ENCODE results near the gene HIP1. TPM values are rescaled to one million over a fixed set of nuclear protein-coding genes. Genes with fewer than 3 reads are reported as not detected.

HIP1 gene
- total and polyA plus RNA-seq, 9 of the 15 experiments (the other 6 are each of a cell fraction or from before 2014, with no cell fraction given), result 2.4 to 13.7 (median 9.5) TPM

DNA sequence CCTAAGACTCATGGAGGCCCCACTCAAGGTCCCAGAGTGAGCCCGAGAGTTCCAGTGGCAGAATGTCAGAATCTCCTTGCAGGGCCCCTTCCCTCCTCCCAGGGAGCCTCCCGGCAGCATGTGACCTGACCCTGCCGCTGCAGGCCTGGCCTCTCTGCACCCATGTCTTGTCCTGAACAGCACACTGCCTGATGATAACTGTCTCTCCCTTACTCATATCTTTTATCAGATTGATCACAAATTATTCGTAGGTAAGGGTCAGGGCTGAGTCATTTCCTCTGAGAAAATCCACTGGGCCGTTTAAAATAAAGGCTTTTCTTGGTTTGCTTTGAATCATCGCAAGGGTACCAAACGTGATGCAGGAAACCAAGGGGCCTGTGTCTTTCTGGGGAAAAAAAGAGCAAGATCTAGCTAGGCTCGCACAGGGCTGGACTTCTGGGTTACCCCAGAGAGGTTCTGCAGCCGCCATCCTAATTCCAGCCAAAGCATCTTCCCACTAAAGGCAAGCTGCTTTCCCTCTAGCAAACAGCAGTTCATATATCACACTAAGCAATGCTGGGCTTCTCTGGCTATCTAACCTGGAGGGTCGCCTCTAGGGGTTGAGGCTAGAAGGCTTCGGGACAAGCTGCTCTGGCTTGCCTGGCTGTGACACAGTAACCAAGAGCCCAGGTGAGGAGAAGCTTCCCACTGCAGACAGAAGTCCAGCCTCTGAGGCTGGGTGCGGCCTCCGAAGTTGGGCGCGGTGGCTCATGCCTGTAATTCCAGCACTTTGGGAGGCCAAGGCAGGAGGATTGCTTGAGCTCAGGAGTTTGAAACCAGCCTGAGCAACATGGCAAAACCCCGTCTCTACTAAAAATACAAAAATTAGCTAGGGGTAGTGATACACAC, 141.8 kb downstream of the HIP1 start (continued):
- no peak for TF ChIP-seq PBX2 (CRISPR knock-in tag; IDR thresholded peaks at IDR 0.05; ENCODE audit: low read depth)
- no peak for TF ChIP-seq PBX2 (tag; conservative IDR thresholded peaks at IDR 0.05; ENCODE audit: low read depth)
- TF ChIP-seq, protein P1, sequence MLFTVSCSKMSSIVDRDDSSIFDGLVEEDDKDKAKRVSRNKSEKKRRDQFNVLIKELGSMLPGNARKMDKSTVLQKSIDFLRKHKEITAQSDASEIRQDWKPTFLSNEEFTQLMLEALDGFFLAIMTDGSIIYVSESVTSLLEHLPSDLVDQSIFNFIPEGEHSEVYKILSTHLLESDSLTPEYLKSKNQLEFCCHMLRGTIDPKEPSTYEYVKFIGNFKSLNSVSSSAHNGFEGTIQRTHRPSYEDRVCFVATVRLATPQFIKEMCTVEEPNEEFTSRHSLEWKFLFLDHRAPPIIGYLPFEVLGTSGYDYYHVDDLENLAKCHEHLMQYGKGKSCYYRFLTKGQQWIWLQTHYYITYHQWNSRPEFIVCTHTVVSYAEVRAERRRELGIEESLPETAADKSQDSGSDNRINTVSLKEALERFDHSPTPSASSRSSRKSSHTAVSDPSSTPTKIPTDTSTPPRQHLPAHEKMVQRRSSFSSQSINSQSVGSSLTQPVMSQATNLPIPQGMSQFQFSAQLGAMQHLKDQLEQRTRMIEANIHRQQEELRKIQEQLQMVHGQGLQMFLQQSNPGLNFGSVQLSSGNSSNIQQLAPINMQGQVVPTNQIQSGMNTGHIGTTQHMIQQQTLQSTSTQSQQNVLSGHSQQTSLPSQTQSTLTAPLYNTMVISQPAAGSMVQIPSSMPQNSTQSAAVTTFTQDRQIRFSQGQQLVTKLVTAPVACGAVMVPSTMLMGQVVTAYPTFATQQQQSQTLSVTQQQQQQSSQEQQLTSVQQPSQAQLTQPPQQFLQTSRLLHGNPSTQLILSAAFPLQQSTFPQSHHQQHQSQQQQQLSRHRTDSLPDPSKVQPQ (CRISPR knock-in tag; IDR thresholded peaks at IDR 0.05; ENCODE audit: borderline replicate concordance), result no peak
- peak in 1 of 2 experiments; percentile 40; a peak in 1 of 4 replicates for TF ChIP-seq ZNF639 (CRISPR knock-in tag; conservative IDR thresholded peaks at IDR 0.05 in 1 of 2, IDR thresholded peaks at IDR 0.05 in 1 of 2)
- TF ChIP-seq, protein P2, sequence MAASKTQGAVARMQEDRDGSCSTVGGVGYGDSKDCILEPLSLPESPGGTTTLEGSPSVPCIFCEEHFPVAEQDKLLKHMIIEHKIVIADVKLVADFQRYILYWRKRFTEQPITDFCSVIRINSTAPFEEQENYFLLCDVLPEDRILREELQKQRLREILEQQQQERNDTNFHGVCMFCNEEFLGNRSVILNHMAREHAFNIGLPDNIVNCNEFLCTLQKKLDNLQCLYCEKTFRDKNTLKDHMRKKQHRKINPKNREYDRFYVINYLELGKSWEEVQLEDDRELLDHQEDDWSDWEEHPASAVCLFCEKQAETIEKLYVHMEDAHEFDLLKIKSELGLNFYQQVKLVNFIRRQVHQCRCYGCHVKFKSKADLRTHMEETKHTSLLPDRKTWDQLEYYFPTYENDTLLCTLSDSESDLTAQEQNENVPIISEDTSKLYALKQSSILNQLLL (CRISPR knock-in tag; IDR thresholded peaks at IDR 0.05; ENCODE audit: borderline replicate concordance), result no peak
- TF ChIP-seq, protein P3, sequence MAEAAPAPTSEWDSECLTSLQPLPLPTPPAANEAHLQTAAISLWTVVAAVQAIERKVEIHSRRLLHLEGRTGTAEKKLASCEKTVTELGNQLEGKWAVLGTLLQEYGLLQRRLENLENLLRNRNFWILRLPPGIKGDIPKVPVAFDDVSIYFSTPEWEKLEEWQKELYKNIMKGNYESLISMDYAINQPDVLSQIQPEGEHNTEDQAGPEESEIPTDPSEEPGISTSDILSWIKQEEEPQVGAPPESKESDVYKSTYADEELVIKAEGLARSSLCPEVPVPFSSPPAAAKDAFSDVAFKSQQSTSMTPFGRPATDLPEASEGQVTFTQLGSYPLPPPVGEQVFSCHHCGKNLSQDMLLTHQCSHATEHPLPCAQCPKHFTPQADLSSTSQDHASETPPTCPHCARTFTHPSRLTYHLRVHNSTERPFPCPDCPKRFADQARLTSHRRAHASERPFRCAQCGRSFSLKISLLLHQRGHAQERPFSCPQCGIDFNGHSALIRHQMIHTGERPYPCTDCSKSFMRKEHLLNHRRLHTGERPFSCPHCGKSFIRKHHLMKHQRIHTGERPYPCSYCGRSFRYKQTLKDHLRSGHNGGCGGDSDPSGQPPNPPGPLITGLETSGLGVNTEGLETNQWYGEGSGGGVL (CRISPR knock-in tag; IDR thresholded peaks at IDR 0.05), result no peak
- no peak for TF ChIP-seq NR2F6 (CRISPR knock-in tag; IDR thresholded peaks at IDR 0.05)
- TF ChIP-seq CBFB (CRISPR knock-in tag; IDR thresholded peaks at IDR 0.05), result no peak
- no peak for TF ChIP-seq ZNF644 (tag; IDR thresholded peaks at IDR 0.05; ENCODE audit: low read depth)
- no peak for TF ChIP-seq FOXK2 (conservative IDR thresholded peaks at IDR 0.05 in 1 of 2, IDR thresholded peaks at IDR 0.05 in 1 of 2; ENCODE audit: low read depth in 2 of 2)
- no peak for TF ChIP-seq MBD1 (CRISPR knock-in tag; IDR thresholded peaks at IDR 0.05)
- TF ChIP-seq ZNF274 (IDR thresholded peaks at IDR 0.05; ENCODE audit: borderline replicate concordance, low read depth, low read length), result no peak
